Astrocyte of the spinal cord (primary cell): ENCODE results near the gene THSD7A.

ENCODE experiments used
- DNase-seq: peaks from one replicate; pipeline ENCODE4 v3.0.0; 2011; ENCODE audit warnings: low read depth, low spot score
- H3K4me3 ChIP-seq: 2 replicates; pipeline ENCODE4 v1.5.1; 2011; ENCODE audit warnings: low read depth, mild to moderate bottlenecking, low read length, moderate library complexity
- CTCF ChIP-seq: IDR thresholded peaks from 2 replicates; pipeline ENCODE4 v1.5.1; 2012; ENCODE audit warnings: low read depth, mild to moderate bottlenecking, low read length, inconsistent platforms
- in situ Hi-C: cut with HindIII; loops from 2 replicates; pipeline ENCODE4 v1.10.0; 2017; ENCODE audit warnings: low sequenced_read_pairs

The THSD7A gene

GRCh38 chr7:11507929-11508328, 324.1 kb downstream of the THSD7A start:
- H3K4me3 ChIP-seq = no peak overlapping the region
- TF ChIP-seq CTCF = no peak
- in situ Hi-C loops = no loop called here
- DNase-seq = no peak

- in situ Hi-C loops = no loop called here
- no peak for TF ChIP-seq CTCF
- DNase-seq = no peak
- H3K4me3 ChIP-seq = no peak overlapping the region
These were observed 325.6 kb downstream of the THSD7A start for GRCh38 chr7:11506417-11506816.

- no peak overlapping the region for H3K4me3 ChIP-seq
- no peak for TF ChIP-seq CTCF
- DNase-seq = no peak
- in situ Hi-C loops = no loop called here
These were observed 326.5 kb downstream of the THSD7A start for GRCh38 chr7:11505471-11505985.

DNA sequence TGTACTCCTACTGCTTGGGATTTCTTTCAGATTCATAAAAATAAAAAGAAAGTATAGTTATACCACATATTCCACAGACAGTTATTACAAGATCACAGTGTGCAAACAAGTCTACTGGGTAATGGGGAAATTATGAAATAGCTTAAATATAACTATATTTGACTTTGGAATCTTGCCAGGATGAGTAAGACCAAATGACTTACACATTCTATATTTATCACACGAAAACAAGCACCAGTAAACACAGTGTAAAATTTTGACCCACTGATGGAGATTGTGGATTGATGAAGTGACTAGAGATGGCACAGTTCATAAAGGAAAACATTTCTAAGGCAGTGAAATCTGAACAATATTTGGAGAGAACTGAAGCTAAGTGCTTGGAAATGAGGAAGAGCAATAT, 339.7 kb downstream of the THSD7A start:
- TF ChIP-seq CTCF = no peak
- in situ Hi-C loops = no loop called here
- no peak overlapping the region for H3K4me3 ChIP-seq
- DNase-seq = no peak

GRCh38 chr7:11491811-11492210, 340.2 kb downstream of the THSD7A start:
- in situ Hi-C loops = no loop called here
- TF ChIP-seq CTCF = no peak
- no peak overlapping the region for H3K4me3 ChIP-seq
- no peak for DNase-seq

DNA sequence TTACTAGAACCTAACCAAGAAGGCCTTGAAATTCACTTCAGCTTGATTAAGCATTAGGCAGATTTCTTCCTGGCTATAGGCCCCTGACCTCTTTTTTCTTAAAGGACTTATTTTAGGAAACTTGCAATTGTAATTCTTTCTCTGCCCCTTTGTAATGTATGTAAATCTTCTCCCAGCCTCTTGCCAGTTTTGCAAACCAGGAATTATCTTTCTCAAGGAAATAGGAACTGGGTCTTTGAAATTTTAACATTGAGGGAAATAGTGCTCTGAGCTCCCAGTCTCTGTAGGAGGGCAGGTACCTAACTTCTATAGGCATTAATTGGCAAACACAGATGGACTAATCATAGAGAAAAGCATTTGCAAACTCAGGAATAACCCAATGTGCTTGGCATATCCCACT, 342.7 kb downstream of the THSD7A start:
- DNase-seq = no peak
- H3K4me3 ChIP-seq = no peak overlapping the region
- in situ Hi-C loops = no loop called here
- no peak for TF ChIP-seq CTCF

GRCh38 chr7:11486271-11486670, 345.7 kb downstream of the THSD7A start:
- in situ Hi-C loops = no loop called here
- DNase-seq = no peak
- TF ChIP-seq CTCF = peak; percentile 18
- no peak overlapping the region for H3K4me3 ChIP-seq
